ENCODE results near the gene SLC1A3. TPM values are rescaled to one million over a fixed set of nuclear protein-coding genes. Genes with fewer than 3 reads are reported as not detected.

SLC1A3 gene
- total RNA-seq, 1 donor from 2014 or later: 0.82 TPM

DNA sequence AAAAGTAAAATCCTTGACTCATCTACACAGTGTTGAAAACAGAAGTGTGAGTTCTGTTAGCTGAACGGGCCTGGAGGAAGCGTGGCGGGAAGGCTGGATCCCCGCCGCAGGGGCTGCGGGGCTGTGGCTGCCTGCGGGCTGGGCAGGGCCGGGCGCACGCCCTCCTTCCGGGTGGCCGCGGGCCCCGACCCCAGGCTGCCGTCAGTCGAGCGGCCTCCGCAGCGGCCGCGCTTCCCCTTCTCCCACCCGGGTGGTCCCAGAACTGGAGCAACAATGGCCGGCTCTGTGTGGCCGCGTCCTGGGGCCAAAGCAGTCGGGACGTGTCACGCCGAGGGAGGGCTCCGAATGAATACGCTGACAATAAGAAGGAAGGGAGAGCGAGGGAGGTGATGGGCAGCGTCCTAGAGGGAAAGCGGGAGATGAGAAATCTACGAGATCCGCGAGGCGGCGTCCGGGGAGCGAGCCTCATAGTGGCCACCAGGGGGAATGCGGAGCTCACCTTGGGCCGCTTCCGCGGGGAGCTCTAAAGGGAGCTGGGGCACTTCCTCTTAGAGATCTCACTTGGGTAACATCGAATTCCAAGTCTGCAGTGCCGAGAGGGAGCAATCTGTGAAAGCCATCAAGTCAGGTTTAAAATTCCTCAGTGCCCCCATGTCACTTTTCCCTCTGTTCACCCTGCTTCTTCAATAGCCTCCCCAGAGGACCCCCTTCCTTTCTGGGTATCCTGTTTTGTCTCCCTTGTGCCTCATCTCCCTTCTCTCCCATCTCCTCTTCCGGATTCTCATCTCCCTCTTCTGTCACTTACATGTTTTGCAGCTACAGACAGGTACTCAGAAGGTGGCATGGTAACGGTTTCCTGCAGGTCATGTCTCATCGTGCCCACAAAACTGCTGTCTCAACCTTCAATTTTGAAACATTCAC, 83.9 kb downstream of the SLC1A3 start:
- TF ChIP-seq, protein P1, sequence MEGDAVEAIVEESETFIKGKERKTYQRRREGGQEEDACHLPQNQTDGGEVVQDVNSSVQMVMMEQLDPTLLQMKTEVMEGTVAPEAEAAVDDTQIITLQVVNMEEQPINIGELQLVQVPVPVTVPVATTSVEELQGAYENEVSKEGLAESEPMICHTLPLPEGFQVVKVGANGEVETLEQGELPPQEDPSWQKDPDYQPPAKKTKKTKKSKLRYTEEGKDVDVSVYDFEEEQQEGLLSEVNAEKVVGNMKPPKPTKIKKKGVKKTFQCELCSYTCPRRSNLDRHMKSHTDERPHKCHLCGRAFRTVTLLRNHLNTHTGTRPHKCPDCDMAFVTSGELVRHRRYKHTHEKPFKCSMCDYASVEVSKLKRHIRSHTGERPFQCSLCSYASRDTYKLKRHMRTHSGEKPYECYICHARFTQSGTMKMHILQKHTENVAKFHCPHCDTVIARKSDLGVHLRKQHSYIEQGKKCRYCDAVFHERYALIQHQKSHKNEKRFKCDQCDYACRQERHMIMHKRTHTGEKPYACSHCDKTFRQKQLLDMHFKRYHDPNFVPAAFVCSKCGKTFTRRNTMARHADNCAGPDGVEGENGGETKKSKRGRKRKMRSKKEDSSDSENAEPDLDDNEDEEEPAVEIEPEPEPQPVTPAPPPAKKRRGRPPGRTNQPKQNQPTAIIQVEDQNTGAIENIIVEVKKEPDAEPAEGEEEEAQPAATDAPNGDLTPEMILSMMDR (IDR thresholded peaks at IDR 0.05): no peak

DNA sequence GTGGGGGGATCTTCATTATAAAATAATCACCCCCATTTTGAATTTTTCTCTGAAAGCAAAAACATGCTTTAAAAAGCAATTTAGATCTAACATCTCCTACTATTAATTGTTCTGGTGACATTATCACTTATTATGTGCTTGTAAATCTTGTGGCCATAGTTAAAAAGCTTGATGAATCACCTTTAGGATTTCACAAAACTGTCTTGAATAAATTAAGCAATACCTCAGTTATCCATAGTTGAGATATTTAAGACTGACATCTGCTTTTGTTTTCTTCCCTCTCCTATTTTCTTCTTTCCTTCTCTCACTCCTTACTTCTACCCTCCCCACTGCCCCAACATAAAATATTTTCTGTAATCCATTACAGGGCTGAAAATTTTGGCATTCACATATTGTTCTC, 84.8 kb downstream of the SLC1A3 start:
- H3K9me3 Mint-ChIP-seq: no peaks in the 10 kb centered on the region
- CTCF ChIA-PET: interaction anchor here (1.0 to 5.2 kb wide), 10 partner anchors 9 to 540 kb away, joined by 3 to 48 read pairs (median 11); no protein-coding TSS in a partner anchor
- H3K36me3 Mint-ChIP-seq (ENCODE audit: low read depth): peaks cover 2% of the 10 kb centered on the region
- no peak overlapping the region for H3K4me3 Mint-ChIP-seq
- H3K27me3 Mint-ChIP-seq: no peaks in the 10 kb centered on the region
- DNase-seq: no peak
- TF ChIP-seq, protein P1 (IDR thresholded peaks at IDR 0.05): no peak
- intact Hi-C loops (cut with micrococcal nuclease): loop anchor here (2.0 to 10.0 kb wide), 5 partner anchors 84 to 1856 kb away; partner anchors contain the start of genes DNAJC21, NIPBL, SLC1A3 and TTC23L
- ATAC-seq (ENCODE audit: low read depth): no peak
- H3K27ac Mint-ChIP-seq: no peak overlapping the region
- POLR2A ChIA-PET: interaction anchor here (1.0 to 1.6 kb wide), 2 partner anchors 34 to 38 kb away, joined by 3 to 11 read pairs; no protein-coding TSS in a partner anchor
- H3K4me1 Mint-ChIP-seq: peaks cover 32% of the 10 kb centered on the region

More for the DNA sequence above, 83.9 kb downstream of the SLC1A3 start:
- POLR2A ChIA-PET: interaction anchor here (0.7 to 1.6 kb wide), 7 partner anchors 31 to 545 kb away, joined by 3 to 11 read pairs (median 4); partner anchors contain the start of genes NADK2 and NIPBL
- no peaks in the 10 kb centered on the region for H3K9me3 Mint-ChIP-seq
- intact Hi-C loops (cut with micrococcal nuclease): loop anchor here (1.0 to 10.0 kb wide), 8 partner anchors 11 to 1856 kb away; partner anchors contain the start of genes DNAJC21, NIPBL, SLC1A3 and TTC23L
- H3K27me3 Mint-ChIP-seq: no peaks in the 10 kb centered on the region
- peaks cover 39% of the 10 kb centered on the region for H3K4me1 Mint-ChIP-seq
- CTCF ChIA-PET: interaction anchor here (0.6 to 5.2 kb wide), 15 partner anchors 10 to 539 kb away, joined by 3 to 48 read pairs (median 5); partner anchors contain the start of gene NADK2
- peak overlapping the region; percentile 86 for H3K27ac Mint-ChIP-seq
- ATAC-seq (ENCODE audit: low read depth) (peak; percentile 80), DNase-seq (peak; percentile 69)
- H3K4me3 Mint-ChIP-seq: peak overlapping the region; percentile 94
- peaks cover 2% of the 10 kb centered on the region for H3K36me3 Mint-ChIP-seq (ENCODE audit: low read depth)

DNA sequence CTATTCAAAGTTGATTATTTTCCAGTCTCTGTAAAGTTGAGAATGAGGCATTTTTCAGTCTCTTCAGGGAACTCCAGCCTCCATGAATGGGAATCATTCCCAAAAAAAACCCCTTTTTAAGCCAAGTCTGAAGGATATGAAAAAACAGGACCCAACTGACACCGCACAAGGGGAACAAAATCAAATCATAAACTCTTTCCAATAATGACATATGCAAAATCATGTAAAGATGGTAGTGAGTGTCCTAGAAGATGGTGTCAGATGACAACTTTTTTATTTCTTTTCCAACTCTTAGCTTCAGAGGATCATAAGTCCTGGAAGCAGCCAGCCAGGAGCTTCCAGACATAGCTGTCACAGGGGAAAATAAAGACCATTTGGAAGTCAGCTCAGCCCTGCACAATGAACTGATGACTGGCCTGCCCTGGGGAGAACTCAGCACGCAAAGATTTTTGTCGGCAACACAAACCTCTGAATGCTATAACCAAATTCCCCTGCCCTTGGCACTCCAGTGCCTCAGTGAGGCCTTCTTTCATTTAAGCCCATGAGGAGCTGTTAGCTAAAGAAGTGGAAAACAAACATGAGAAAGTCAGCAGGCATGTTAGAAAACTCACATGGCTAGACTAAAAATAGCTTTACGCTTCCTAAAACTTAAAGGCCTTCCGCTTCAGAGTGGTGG, 85.4 kb downstream of the SLC1A3 start:
- no peak for ATAC-seq (ENCODE audit: low read depth)
- TF ChIP-seq, protein P1 (IDR thresholded peaks at IDR 0.05): no peak
- peaks cover 32% of the 10 kb centered on the region for H3K4me1 Mint-ChIP-seq
- H3K36me3 Mint-ChIP-seq (ENCODE audit: low read depth): peaks cover 2% of the 10 kb centered on the region
- no peaks in the 10 kb centered on the region for H3K9me3 Mint-ChIP-seq
- DNase-seq: no peak
- no peaks in the 10 kb centered on the region for H3K27me3 Mint-ChIP-seq
- no peak overlapping the region for H3K4me3 Mint-ChIP-seq
- ChIA-PET CTCF (interaction anchor here (1.0 to 5.2 kb wide), 12 partner anchors 8 to 613 kb away, joined by 3 to 48 read pairs (median 6); partner anchors contain the start of gene NADK2), POLR2A (no interaction called here)
- intact Hi-C loops (cut with micrococcal nuclease): loop anchor here (2.0 to 10.0 kb wide), 7 partner anchors 85 to 1857 kb away; partner anchors contain the start of genes DNAJC21, LMBRD2, NIPBL and SLC1A3
- H3K27ac Mint-ChIP-seq: no peak overlapping the region

DNA sequence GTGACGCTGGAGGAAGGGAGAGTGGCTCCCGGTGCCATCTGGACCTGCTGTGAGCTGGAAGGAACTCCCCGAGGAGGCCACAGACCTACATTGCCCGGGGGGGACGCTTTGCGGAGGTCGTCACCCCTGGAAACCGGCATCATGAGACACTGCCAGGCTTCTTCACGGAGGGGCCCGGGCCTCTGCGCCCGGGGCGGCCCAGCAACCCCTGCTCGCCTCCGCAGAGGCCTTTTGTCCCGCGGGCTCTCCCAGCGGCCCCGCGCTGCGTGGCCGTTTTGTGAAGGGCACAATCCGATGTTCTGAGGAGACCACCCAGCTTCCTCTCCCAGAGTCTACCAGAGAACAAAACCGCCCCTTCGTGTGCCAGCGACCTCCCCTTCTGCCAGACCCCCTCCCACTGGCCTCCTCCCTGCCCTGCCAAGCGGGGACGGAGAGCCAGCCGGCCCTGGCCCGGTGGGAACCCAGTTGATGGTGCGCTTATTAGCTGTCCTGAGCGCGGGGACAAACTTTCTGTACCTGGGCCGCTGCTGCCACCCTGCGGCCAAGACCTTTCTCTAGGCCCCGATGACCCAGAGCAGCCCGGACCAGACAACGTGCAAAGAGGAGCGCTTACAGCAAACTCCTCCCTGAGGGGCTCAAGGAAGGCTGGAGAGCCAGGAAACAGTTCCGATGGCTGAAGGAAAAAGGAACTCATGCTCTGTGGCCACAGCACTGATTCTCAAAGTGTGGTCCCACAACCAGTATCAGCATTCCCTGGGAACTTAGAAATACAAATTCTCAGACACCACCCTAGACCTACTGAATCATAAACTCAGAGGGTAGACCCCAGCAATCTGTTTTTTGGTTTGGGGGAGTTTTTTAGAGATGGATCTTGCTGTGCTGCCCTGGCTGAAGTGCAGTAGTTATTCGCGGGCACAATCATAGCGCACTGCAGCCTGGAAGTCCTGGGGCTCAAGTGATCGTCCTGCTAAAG, 86.7 kb downstream of the SLC1A3 start:
- TF ChIP-seq, protein P1 (IDR thresholded peaks at IDR 0.05): no peak
- DNase-seq (peak; percentile 59), ATAC-seq (ENCODE audit: low read depth) (peak; percentile 69)
- no peaks in the 10 kb centered on the region for H3K9me3 Mint-ChIP-seq
- ChIA-PET CTCF (interaction anchor here (0.8 to 4.8 kb wide), 16 partner anchors 9 to 614 kb away, joined by 3 to 48 read pairs (median 5); partner anchors contain the start of gene NADK2), POLR2A (interaction anchor here (1.0 to 1.8 kb wide), 2 partner anchors 30 to 452 kb away, joined by 4 to 5 read pairs; partner anchors contain the start of gene NADK2)
- peaks cover 2% of the 10 kb centered on the region for H3K36me3 Mint-ChIP-seq (ENCODE audit: low read depth)
- H3K27ac Mint-ChIP-seq: no peak overlapping the region
- peaks cover 32% of the 10 kb centered on the region for H3K4me1 Mint-ChIP-seq
- intact Hi-C loops (cut with micrococcal nuclease): loop anchor here (1.0 to 10.0 kb wide), 12 partner anchors 31 to 1858 kb away; partner anchors contain the start of genes DNAJC21, LMBRD2, NIPBL and TTC23L
- peak overlapping the region; percentile 70 for H3K4me3 Mint-ChIP-seq
- no peaks in the 10 kb centered on the region for H3K27me3 Mint-ChIP-seq
